Mucosa of stomach (tissue), 1 donor: ENCODE data around the gene TNFSF11.

Experiments
- H3K27me3 ChIP-seq: one replicate; pipeline ENCODE4 v1.7.0; 2013; ENCODE audit warnings: mild to moderate bottlenecking, low read length; ENCODE audit not compliant: control insufficient read depth, insufficient read depth
- H3K36me3 ChIP-seq: one replicate; pipeline ENCODE4 v1.7.0; 2013; ENCODE audit warnings: low read length; ENCODE audit not compliant: control insufficient read depth, insufficient read depth
- H3K4me1 ChIP-seq: one replicate; pipeline ENCODE4 v1.7.0; 2013; ENCODE audit warnings: mild to moderate bottlenecking, low read length; ENCODE audit not compliant: control insufficient read depth, insufficient read depth
- H3K4me3 ChIP-seq: one replicate; pipeline ENCODE4 v1.7.0; 2013; ENCODE audit warnings: low read length
- H3K9ac ChIP-seq: one replicate; pipeline ENCODE4 v1.7.0; 2013; ENCODE audit warnings: mild to moderate bottlenecking, low read length, moderate library complexity
- H3K9me3 ChIP-seq: one replicate; pipeline ENCODE4 v1.7.0; 2013; ENCODE audit warnings: mild to moderate bottlenecking, low read length, moderate library complexity; ENCODE audit not compliant: control insufficient read depth
- donor health status: Pancreatic carcinoma.

TNFSF11 gene

GRCh38 chr13:42651936-42652641 lies 78.1 kb downstream of the TNFSF11 start:
- Histone ChIP-seq H3K9ac (no peak overlapping the region), H3K4me1 (no peaks in the 10 kb centered on the region), H3K4me3 (no peak overlapping the region), H3K36me3 (no peaks in the 10 kb centered on the region), H3K9me3 (no peaks in the 10 kb centered on the region), H3K27me3 (no peaks in the 10 kb centered on the region)

- no peak overlapping the region for H3K4me3 ChIP-seq
- no peaks in the 10 kb centered on the region for H3K36me3 ChIP-seq
- H3K27me3 ChIP-seq, result no peaks in the 10 kb centered on the region
- H3K9ac ChIP-seq, result no peak overlapping the region
- H3K9me3 ChIP-seq, result no peaks in the 10 kb centered on the region
- H3K4me1 ChIP-seq, result no peaks in the 10 kb centered on the region
These were observed 78.9 kb downstream of the TNFSF11 start for GRCh38 chr13:42652642-42653415.

- Histone ChIP-seq H3K36me3 (no peaks in the 10 kb centered on the region), H3K9ac (no peak overlapping the region), H3K4me1 (no peaks in the 10 kb centered on the region), H3K9me3 (no peaks in the 10 kb centered on the region), H3K4me3 (no peak overlapping the region), H3K27me3 (no peaks in the 10 kb centered on the region)
These were observed 79.7 kb downstream of the TNFSF11 start for GRCh38 chr13:42653679-42654078.

- no peaks in the 10 kb centered on the region for H3K4me1 ChIP-seq
- H3K9me3 ChIP-seq, result no peaks in the 10 kb centered on the region
- no peaks in the 10 kb centered on the region for H3K27me3 ChIP-seq
- H3K36me3 ChIP-seq, result no peaks in the 10 kb centered on the region
- H3K9ac ChIP-seq, result no peak overlapping the region
- H3K4me3 ChIP-seq, result no peak overlapping the region
These were observed 80.3 kb downstream of the TNFSF11 start for GRCh38 chr13:42654212-42654611.

- H3K4me3 ChIP-seq, result no peak overlapping the region
These were observed 80.8 kb downstream of the TNFSF11 start for GRCh38 chr13:42654722-42655121.

GRCh38 chr13:42656161-42656560 lies 82.2 kb downstream of the TNFSF11 start:
- H3K9me3 ChIP-seq, result no peaks in the 10 kb centered on the region
- no peaks in the 10 kb centered on the region for H3K27me3 ChIP-seq
- H3K4me3 ChIP-seq, result no peak overlapping the region
- H3K36me3 ChIP-seq, result no peaks in the 10 kb centered on the region
- H3K4me1 ChIP-seq, result no peaks in the 10 kb centered on the region
- no peak overlapping the region for H3K9ac ChIP-seq

More at GRCh38 chr13:42654722-42655121, 80.8 kb downstream of the TNFSF11 start:
- H3K4me1 ChIP-seq, result no peaks in the 10 kb centered on the region
- no peak overlapping the region for H3K9ac ChIP-seq
- no peaks in the 10 kb centered on the region for H3K27me3 ChIP-seq
- no peaks in the 10 kb centered on the region for H3K36me3 ChIP-seq
- H3K9me3 ChIP-seq, result no peaks in the 10 kb centered on the region

GRCh38 chr13:42656958-42657357 lies 83.0 kb downstream of the TNFSF11 start:
- Histone ChIP-seq H3K4me1 (no peaks in the 10 kb centered on the region), H3K4me3 (no peak overlapping the region), H3K27me3 (no peaks in the 10 kb centered on the region), H3K36me3 (no peaks in the 10 kb centered on the region), H3K9ac (no peak overlapping the region), H3K9me3 (no peaks in the 10 kb centered on the region)
